Activated CD4-positive, alpha-beta memory T cell treated with anti-CD3 and anti-CD28 coated beads for 36 hours (primary cell): Measurements from ENCODE around the gene CLK2. TPM values are rescaled to one million over a fixed set of nuclear protein-coding genes. Genes with fewer than 3 reads are reported as not detected.
A peak's percentile ranks its signal among the peaks of the same experiment; 100 is the strongest.
"Not testable (repeated sequence)": the region's sequence is repeated elsewhere in the genome, so short reads cannot be mapped to it uniquely, and the experiment has no call there.

Source experiments
- CTCF ChIA-PET: fragments of 350-600 bp; sonication (Branson Sonifier 250); formaldehyde crosslinking; loops from one replicate; lab custom pipeline; 2021; ENCODE audit warnings: antibody characterized with exemption, inconsistent platforms; lab: Charles Lee
- POLR2A ChIA-PET: fragments of 350-600 bp; sonication (Branson Sonifier 250); formaldehyde crosslinking; loops from one replicate; lab custom pipeline; 2021; ENCODE audit warnings: antibody characterized with exemption; lab: Charles Lee
- DNase-seq: peaks from one replicate; pipeline ENCODE4 v3.0.0-alpha.2; 2020
- H3K27ac Mint-ChIP-seq: one replicate; pipeline ENCODE4 v1.8.0; 2021; ENCODE audit warnings: mixed read lengths
- H3K27me3 Mint-ChIP-seq: one replicate; pipeline ENCODE4 v1.8.0; 2021; ENCODE audit warnings: mixed read lengths
- H3K36me3 Mint-ChIP-seq: one replicate; pipeline ENCODE4 v1.8.0; 2021; ENCODE audit warnings: mixed read lengths
- H3K4me1 Mint-ChIP-seq: one replicate; pipeline ENCODE4 v1.8.0; 2021; ENCODE audit warnings: low read depth, mixed read lengths
- H3K4me3 Mint-ChIP-seq: one replicate; pipeline ENCODE4 v1.8.0; 2021; ENCODE audit warnings: mild to moderate bottlenecking, mixed read lengths
- H3K9me3 Mint-ChIP-seq: one replicate; pipeline ENCODE4 v1.8.0; 2021; ENCODE audit warnings: mixed read lengths
- intact Hi-C: fragments of 100-400 bp; cut with micrococcal nuclease; formaldehyde crosslinking; loops from one replicate; pipeline ENCODE4 v1.15.1; 2023
- total RNA-seq, 2 experiments: library from RNA; stranded (reverse); gene quantifications; one replicate each; pipeline ENCODE4 v1.2.3, GENCODE V29; 2021

CLK2 gene
- total RNA-seq, 2 experiments from 2014 or later, result 62.0 to 68.1 TPM

GRCh38 chr1:155223047-155223446 lies 50.3 kb downstream of the CLK2 start:
- ChIA-PET POLR2A (no interaction called here), CTCF (interaction anchor here (1.6 to 7.2 kb wide), 2 partner anchors 16 to 28 kb away, joined by 5 to 82 read pairs; partner anchors contain the start of genes MTX1 and THBS3)
- H3K4me1 Mint-ChIP-seq, result peaks cover 33% of the 10 kb centered on the region
- H3K27ac Mint-ChIP-seq, result no peak overlapping the region
- DNase-seq, result no peak
- peaks cover 4% of the 10 kb centered on the region for H3K36me3 Mint-ChIP-seq
- intact Hi-C loops, result no loop called here
- no peak overlapping the region for H3K4me3 Mint-ChIP-seq
- no peaks in the 10 kb centered on the region for H3K27me3 Mint-ChIP-seq
- H3K9me3 Mint-ChIP-seq, result no peaks in the 10 kb centered on the region

- H3K9me3 Mint-ChIP-seq, intact Hi-C loops, H3K27ac Mint-ChIP-seq, H3K27me3 Mint-ChIP-seq, H3K4me3 Mint-ChIP-seq, DNase-seq, H3K36me3 Mint-ChIP-seq, CTCF ChIA-PET, POLR2A ChIA-PET: not testable (repeated sequence)
- peaks cover 19% of the 10 kb centered on the region for H3K4me1 Mint-ChIP-seq
Observed at GRCh38 chr1:155220211-155220965, 52.9 kb downstream of the CLK2 start.

GRCh38 chr1:155219592-155220031 lies 53.7 kb downstream of the CLK2 start:
- Mint-ChIP-seq H3K36me3 (peaks cover 6% of the 10 kb centered on the region), H3K27ac (no peak overlapping the region), H3K9me3 (no peaks in the 10 kb centered on the region), H3K4me3 (peak overlapping the region; percentile 9), H3K4me1 (peaks cover 18% of the 10 kb centered on the region), H3K27me3 (no peaks in the 10 kb centered on the region)
- intact Hi-C loops, result loop anchor here (1.0 kb wide), 1 partner anchor 8 kb away; no protein-coding TSS in a partner anchor
- ChIA-PET CTCF (no interaction called here), POLR2A (no interaction called here)
- peak; percentile 18 for DNase-seq

GRCh38 chr1:155218854-155219591 lies 54.3 kb downstream of the CLK2 start:
- POLR2A ChIA-PET, result no interaction called here
- CTCF ChIA-PET, result no interaction called here
- peaks cover 6% of the 10 kb centered on the region for H3K36me3 Mint-ChIP-seq
- H3K9me3 Mint-ChIP-seq, result no peaks in the 10 kb centered on the region
- DNase-seq, result peak; percentile 30
- H3K4me3 Mint-ChIP-seq, result peak overlapping the region; percentile 9
- no peak overlapping the region for H3K27ac Mint-ChIP-seq
- intact Hi-C loops, result loop anchor here (1.0 kb wide), 1 partner anchor 8 kb away; no protein-coding TSS in a partner anchor
- H3K27me3 Mint-ChIP-seq, result no peaks in the 10 kb centered on the region
- H3K4me1 Mint-ChIP-seq, result peaks cover 18% of the 10 kb centered on the region

GRCh38 chr1:155214702-155215101 lies 58.6 kb downstream of the CLK2 start:
- Mint-ChIP-seq H3K27ac (peak overlapping the region; percentile 36), H3K4me1 (peaks cover 24% of the 10 kb centered on the region)
- DNase-seq, H3K36me3 Mint-ChIP-seq, H3K27me3 Mint-ChIP-seq, H3K4me3 Mint-ChIP-seq, intact Hi-C loops, POLR2A ChIA-PET, H3K9me3 Mint-ChIP-seq: not testable (repeated sequence)
- CTCF ChIA-PET, result interaction anchor here (0.6 kb wide), 1 partner anchor 149 kb away, joined by 3 read pairs; no protein-coding TSS in a partner anchor

Other genes starting within 250 kb of the CLK2 start
- gene DCST2, start 239.7 kb downstream of the CLK2 start, total RNA-seq, result 1 to 10 TPM; 1.1 to 1.3 TPM
- under 1 TPM in 1 of 2 experiments, not detected in 1; 0.14 TPM for gene DCST1, start 239.7 kb downstream of the CLK2 start, total RNA-seq
- 10 to 100 TPM; 54.3 to 60.5 TPM for gene ADAM15, start 222.2 kb downstream of the CLK2 start, total RNA-seq
- gene EFNA4, start 209.8 kb downstream of the CLK2 start, total RNA-seq, result 1 to 10 TPM; 5.0 to 6.1 TPM
- 1 to 10 TPM; 2.4 to 2.6 TPM for gene EFNA3, start 194.7 kb downstream of the CLK2 start, total RNA-seq
- gene EFNA1, start 145.6 kb downstream of the CLK2 start, total RNA-seq, result under 1 TPM in 1 of 2 experiments, not detected in 1; 0.24 TPM
- gene SLC50A1, start 137.7 kb downstream of the CLK2 start, total RNA-seq, result 10 to 100 TPM; 60.1 TPM
- 10 to 100 TPM; 34.1 to 37.7 TPM for gene DPM3, start 133.0 kb downstream of the CLK2 start, total RNA-seq
- gene KRTCAP2, start 100.2 kb downstream of the CLK2 start, total RNA-seq, result 100 to 1,000 TPM; 138 to 146 TPM
- gene TRIM46, start 99.7 kb downstream of the CLK2 start, total RNA-seq, result 1 to 10 TPM; 6.3 to 7.1 TPM
- gene THBS3, start 65.6 kb downstream of the CLK2 start, total RNA-seq, result 10 to 100 TPM; 15.6 to 17.3 TPM
- 10 to 100 TPM; 45.2 to 47.9 TPM for gene MTX1, start 64.8 kb downstream of the CLK2 start, total RNA-seq
- 10 to 100 TPM; 32.9 to 34.1 TPM for gene ENTREP3, start 18.0 kb downstream of the CLK2 start, total RNA-seq
- gene SCAMP3, start 11.1 kb downstream of the CLK2 start, total RNA-seq, result 10 to 100 TPM; 89.6 to 91.7 TPM
- 1 to 10 TPM; 1.9 to 2.4 TPM for gene HCN3, start 4.0 kb upstream of the CLK2 start, total RNA-seq
- gene PKLR, start 27.9 kb upstream of the CLK2 start, total RNA-seq, result not detected
- gene FDPS, start 35.4 kb upstream of the CLK2 start, total RNA-seq, result 100 to 1,000 TPM; 378 to 395 TPM
- gene RUSC1, start 47.4 kb upstream of the CLK2 start, total RNA-seq, result 10 to 100 TPM; 23.2 to 25.4 TPM